Left ventricle myocardium inferior (tissue), 1 donor: ENCODE measurements around the gene ADPRM. TPM values are rescaled to one million over a fixed set of nuclear protein-coding genes. Genes with fewer than 3 reads are reported as not detected.

ENCODE experiments used
- DNase-seq: peaks from one replicate; pipeline ENCODE4 v3.0.0-alpha.2; 2020
- H3K27ac ChIP-seq: fragments of 200-600 bp; replicated peaks from 2 replicates; pipeline ENCODE4 v1.8.0; 2021
- H3K27me3 ChIP-seq: fragments of 200-600 bp; 2 replicates; pipeline ENCODE4 v1.8.0; 2021; ENCODE audit warnings: low read depth
- H3K36me3 ChIP-seq: fragments of 200-600 bp; 2 replicates; pipeline ENCODE4 v1.8.0; 2021
- H3K4me1 ChIP-seq: fragments of 200-600 bp; 2 replicates; pipeline ENCODE4 v1.8.0; 2021
- H3K4me3 ChIP-seq: fragments of 200-600 bp; 2 replicates; pipeline ENCODE4 v1.8.0; 2021; ENCODE audit warnings: mild to moderate bottlenecking, moderate library complexity
- H3K9me3 ChIP-seq: fragments of 200-600 bp; replicated peaks from 2 replicates; pipeline ENCODE4 v1.8.0; 2021
- intact Hi-C: fragments of 100-400 bp; cut with micrococcal nuclease; formaldehyde crosslinking; loops from one replicate; pipeline ENCODE4 v1.11.0; 2022
- total RNA-seq: library from RNA; stranded (reverse); fragmentation: NEBNext Ultra II Directional; extraction: Animal tissue kit (Norgen Biotek cat#: 25700); gene quantifications from one replicate; pipeline ENCODE4 v1.2.1, GENCODE V29; 2021
- TF ChIP-seq, protein P1 (sequence below): fragments of 200-600 bp; IDR thresholded peaks from 2 replicates; pipeline ENCODE4 v1.8.0; 2021; ENCODE audit warnings: antibody characterized with exemption, mild to moderate bottlenecking, borderline replicate concordance
- donor health status: DM: no; HTN: yes; CAD: no; lungs with severe emphysema.

ADPRM gene
- total RNA-seq, 1 donor from 2014 or later: 4.2 TPM

DNA sequence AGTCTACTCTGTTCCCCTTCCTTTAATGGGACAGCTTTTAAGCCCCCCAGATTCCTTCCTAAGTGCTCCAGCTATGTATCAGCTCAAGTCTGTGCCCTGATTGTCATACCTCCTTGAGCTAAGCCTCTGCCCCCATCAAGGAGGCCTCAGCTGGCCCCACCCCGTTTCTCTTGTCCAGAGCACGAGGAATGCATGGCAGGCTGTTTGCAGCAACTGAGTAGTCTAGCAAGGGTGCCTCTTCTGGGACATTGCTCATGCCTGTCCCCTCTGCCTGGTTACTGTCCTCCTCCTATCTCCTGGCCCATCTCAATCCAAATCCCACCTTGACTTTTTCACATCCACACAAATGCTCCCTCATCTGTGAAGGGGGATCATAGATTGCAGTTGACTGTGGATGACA lies 60.3 kb downstream of the ADPRM start:
- TF ChIP-seq, protein P1, sequence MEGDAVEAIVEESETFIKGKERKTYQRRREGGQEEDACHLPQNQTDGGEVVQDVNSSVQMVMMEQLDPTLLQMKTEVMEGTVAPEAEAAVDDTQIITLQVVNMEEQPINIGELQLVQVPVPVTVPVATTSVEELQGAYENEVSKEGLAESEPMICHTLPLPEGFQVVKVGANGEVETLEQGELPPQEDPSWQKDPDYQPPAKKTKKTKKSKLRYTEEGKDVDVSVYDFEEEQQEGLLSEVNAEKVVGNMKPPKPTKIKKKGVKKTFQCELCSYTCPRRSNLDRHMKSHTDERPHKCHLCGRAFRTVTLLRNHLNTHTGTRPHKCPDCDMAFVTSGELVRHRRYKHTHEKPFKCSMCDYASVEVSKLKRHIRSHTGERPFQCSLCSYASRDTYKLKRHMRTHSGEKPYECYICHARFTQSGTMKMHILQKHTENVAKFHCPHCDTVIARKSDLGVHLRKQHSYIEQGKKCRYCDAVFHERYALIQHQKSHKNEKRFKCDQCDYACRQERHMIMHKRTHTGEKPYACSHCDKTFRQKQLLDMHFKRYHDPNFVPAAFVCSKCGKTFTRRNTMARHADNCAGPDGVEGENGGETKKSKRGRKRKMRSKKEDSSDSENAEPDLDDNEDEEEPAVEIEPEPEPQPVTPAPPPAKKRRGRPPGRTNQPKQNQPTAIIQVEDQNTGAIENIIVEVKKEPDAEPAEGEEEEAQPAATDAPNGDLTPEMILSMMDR: no peak
- intact Hi-C loops: no loop called here
- Histone ChIP-seq H3K36me3 (no peaks in the 10 kb centered on the region), H3K9me3 (no peaks in the 10 kb centered on the region), H3K4me1 (no peaks in the 10 kb centered on the region), H3K4me3 (no peak overlapping the region), H3K27me3 (peaks cover 27% of the 10 kb centered on the region), H3K27ac (no peak overlapping the region)
- no peak for DNase-seq

GRCh38 chr17:10758062-10758461 lies 60.7 kb downstream of the ADPRM start:
- intact Hi-C loops: no loop called here
- H3K4me3 ChIP-seq: no peak overlapping the region

More at GRCh38 chr17:10758062-10758461, 60.7 kb downstream of the ADPRM start:
- no peaks in the 10 kb centered on the region for H3K9me3 ChIP-seq
- TF ChIP-seq, protein P1: no peak
- H3K27me3 ChIP-seq: peaks cover 24% of the 10 kb centered on the region
- H3K4me1 ChIP-seq: no peaks in the 10 kb centered on the region
- H3K36me3 ChIP-seq: no peaks in the 10 kb centered on the region
- no peak overlapping the region for H3K27ac ChIP-seq
- DNase-seq: no peak

Other genes starting within 250 kb of the ADPRM start
- not detected for gene MYH4, start 228.0 kb upstream of the ADPRM start, total RNA-seq
- 0.14 TPM for gene MYH1, start 179.1 kb upstream of the ADPRM start, total RNA-seq
- gene MYH2, start 147.9 kb upstream of the ADPRM start, total RNA-seq: 0.33 TPM
- gene MYH3, start 40.3 kb upstream of the ADPRM start, total RNA-seq: 0.88 TPM
- gene SCO1, start 61 bp upstream of the ADPRM start, total RNA-seq: 36.8 TPM
- gene TMEM220, start 32.4 kb downstream of the ADPRM start, total RNA-seq: 6.4 TPM
- gene TMEM238L, start 106.5 kb downstream of the ADPRM start, total RNA-seq: not detected
- not detected for gene PIRT, start 140.5 kb downstream of the ADPRM start, total RNA-seq